A673 (cell line): ENCODE results near the gene SP8. TPM values are rescaled to one million over a fixed set of nuclear protein-coding genes. Genes with fewer than 3 reads are reported as not detected.

ENCODE experiments used
- BruUV-seq: library from RNA; stranded (reverse); fragments of 400-500 nt; replicated peaks from 2 replicates; lab custom pipeline; 2021; lab: Mats Ljungman, UMichigan
- CTCF ChIA-PET: fragments of 300-600 bp; sonication (Branson Sonifier 250); formaldehyde crosslinking; loops from one replicate; lab custom pipeline; 2022; ENCODE audit warnings: antibody characterized with exemption; lab: Charles Lee
- POLR2A ChIA-PET: fragments of 300-600 bp; sonication (Branson Sonifier 250); formaldehyde crosslinking; loops from one replicate; lab custom pipeline; 2022; ENCODE audit warnings: antibody characterized with exemption; ENCODE audit not compliant: low non-redundant PET; lab: Charles Lee
- DNase-seq: peaks from one replicate; pipeline ENCODE4 v3.0.0-alpha.2; 2015; ENCODE audit warnings: low spot score
- H3K27ac ChIP-seq: fragments of 200-600 bp; sonication (generic); 2 replicates; pipeline ENCODE4 v1.5.1; 2016; ENCODE audit warnings: mixed run types, low read depth, mild to moderate bottlenecking, mixed read lengths, antibody characterized with exemption, low read length; ENCODE audit not compliant: poor library complexity, severe bottlenecking
- H3K27me3 ChIP-seq: fragments of 200-600 bp; sonication (generic); replicated peaks from 2 replicates; pipeline ENCODE4 v1.6.1; 2017; ENCODE audit warnings: mixed run types, low read depth, mild to moderate bottlenecking, mixed read lengths, antibody characterized with exemption, low read length; ENCODE audit not compliant: insufficient read depth, poor library complexity
- H3K36me3 ChIP-seq: fragments of 200-600 bp; sonication (generic); 2 replicates; pipeline ENCODE4 v1.6.1; 2016; ENCODE audit warnings: mixed run types, mild to moderate bottlenecking, mixed read lengths, antibody characterized with exemption, low read length; ENCODE audit not compliant: insufficient read depth, poor library complexity, severe bottlenecking
- H3K4me1 ChIP-seq: fragments of 200-600 bp; sonication (generic); 2 replicates; pipeline ENCODE4 v1.6.1; 2017; ENCODE audit warnings: mixed run types, mild to moderate bottlenecking, mixed read lengths, antibody characterized with exemption, low read length; ENCODE audit not compliant: insufficient read depth, poor library complexity, severe bottlenecking
- H3K4me3 ChIP-seq: fragments of 200-600 bp; sonication (generic); 2 replicates; pipeline ENCODE4 v1.5.1; 2016; ENCODE audit warnings: low read depth, mixed run types, mild to moderate bottlenecking, mixed read lengths, low read length; ENCODE audit not compliant: poor library complexity, severe bottlenecking
- H3K9me3 ChIP-seq: fragments of 200-600 bp; sonication (generic); 2 replicates; pipeline ENCODE4 v1.6.1; 2016; ENCODE audit warnings: mixed run types, low read depth, mild to moderate bottlenecking, mixed read lengths, antibody characterized with exemption, low read length; ENCODE audit not compliant: poor library complexity, severe bottlenecking
- EZH2 ChIP-seq: fragments of 200-600 bp; sonication (generic); IDR thresholded peaks from 2 replicates; pipeline ENCODE4 v1.6.1; 2017; ENCODE audit warnings: borderline replicate concordance, low read depth, mild to moderate bottlenecking, mixed read lengths, antibody characterized with exemption, low read length; ENCODE audit not compliant: poor library complexity, severe bottlenecking
- intact Hi-C: fragments of 100-400 bp; cut with micrococcal nuclease; formaldehyde crosslinking; loops from one replicate; pipeline ENCODE4 v1.10.0; 2022; ENCODE audit not compliant: unreplicated experiment
- total RNA-seq: library from RNA; stranded (reverse); gene quantifications from 2 replicates; pipeline ENCODE4 v1.2.3, GENCODE V29; 2021
- TF ChIP-seq, protein P1 (sequence below): fragments of 300-800, 200-600 bp; sonication (generic); conservative IDR thresholded peaks from 2 replicates; pipeline ENCODE4 v1.5.1; 2017; ENCODE audit warnings: low read depth, mild to moderate bottlenecking, antibody characterized with exemption, low read length, moderate library complexity, mixed read lengths

Gene SP8
- total RNA-seq, 1 experiment from 2014 or later = not detected

DNA sequence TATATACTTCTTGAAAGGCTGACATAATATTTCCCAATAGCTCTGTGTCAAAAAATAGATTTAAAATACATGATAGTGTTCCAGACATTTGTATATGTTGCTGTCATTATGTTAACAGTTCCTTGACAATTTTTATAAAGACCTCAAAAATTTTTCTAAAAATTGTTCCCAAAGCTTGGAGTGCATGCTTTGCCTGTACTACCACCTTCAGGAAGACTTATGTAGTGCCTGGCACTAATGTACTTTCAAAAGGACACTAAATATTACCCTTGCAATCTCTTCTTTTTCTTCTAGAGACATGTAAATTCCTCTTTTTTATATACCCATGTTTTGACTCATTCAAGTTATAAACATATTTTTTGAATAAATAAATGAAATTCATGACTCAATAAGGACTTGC is 48.0 kb upstream of the SP8 start:
- H3K27me3 ChIP-seq = peaks cover 34% of the 10 kb centered on the region
- CTCF ChIA-PET = no interaction called here
- TF ChIP-seq, protein P1, sequence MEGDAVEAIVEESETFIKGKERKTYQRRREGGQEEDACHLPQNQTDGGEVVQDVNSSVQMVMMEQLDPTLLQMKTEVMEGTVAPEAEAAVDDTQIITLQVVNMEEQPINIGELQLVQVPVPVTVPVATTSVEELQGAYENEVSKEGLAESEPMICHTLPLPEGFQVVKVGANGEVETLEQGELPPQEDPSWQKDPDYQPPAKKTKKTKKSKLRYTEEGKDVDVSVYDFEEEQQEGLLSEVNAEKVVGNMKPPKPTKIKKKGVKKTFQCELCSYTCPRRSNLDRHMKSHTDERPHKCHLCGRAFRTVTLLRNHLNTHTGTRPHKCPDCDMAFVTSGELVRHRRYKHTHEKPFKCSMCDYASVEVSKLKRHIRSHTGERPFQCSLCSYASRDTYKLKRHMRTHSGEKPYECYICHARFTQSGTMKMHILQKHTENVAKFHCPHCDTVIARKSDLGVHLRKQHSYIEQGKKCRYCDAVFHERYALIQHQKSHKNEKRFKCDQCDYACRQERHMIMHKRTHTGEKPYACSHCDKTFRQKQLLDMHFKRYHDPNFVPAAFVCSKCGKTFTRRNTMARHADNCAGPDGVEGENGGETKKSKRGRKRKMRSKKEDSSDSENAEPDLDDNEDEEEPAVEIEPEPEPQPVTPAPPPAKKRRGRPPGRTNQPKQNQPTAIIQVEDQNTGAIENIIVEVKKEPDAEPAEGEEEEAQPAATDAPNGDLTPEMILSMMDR = no peak; the same call in 1 of the 2 replicates
- no peak for TF ChIP-seq EZH2
- intact Hi-C loops = no loop called here
- no peaks in the 10 kb centered on the region for H3K36me3 ChIP-seq
- no peaks in the 10 kb centered on the region for H3K9me3 ChIP-seq
- no TSS peak for BruUV-seq
- no peak overlapping the region for H3K4me3 ChIP-seq
- POLR2A ChIA-PET = no interaction called here
- DNase-seq = no peak
- H3K4me1 ChIP-seq = no peaks in the 10 kb centered on the region
- no peak overlapping the region for H3K27ac ChIP-seq

- H3K36me3 ChIP-seq = no peaks in the 10 kb centered on the region
- no peaks in the 10 kb centered on the region for H3K9me3 ChIP-seq
- intact Hi-C loops = no loop called here
- CTCF ChIA-PET = no interaction called here
- H3K27ac ChIP-seq = no peak overlapping the region
- H3K4me1 ChIP-seq = no peaks in the 10 kb centered on the region
- no TSS peak for BruUV-seq
- POLR2A ChIA-PET = no interaction called here
- no peak for DNase-seq
- peaks cover 38% of the 10 kb centered on the region for H3K27me3 ChIP-seq
- H3K4me3 ChIP-seq = no peak overlapping the region
- TF ChIP-seq, protein P1 = no peak
- TF ChIP-seq EZH2 = no peak
These were observed 45.3 kb upstream of the SP8 start for GRCh38 chr7:20831956-20832355.

- ChIA-PET CTCF (no interaction called here), POLR2A (no interaction called here)
- no TSS peak for BruUV-seq
- Histone ChIP-seq H3K27me3 (peaks cover 42% of the 10 kb centered on the region), H3K9me3 (no peaks in the 10 kb centered on the region), H3K36me3 (no peaks in the 10 kb centered on the region), H3K27ac (no peak overlapping the region), H3K4me1 (no peaks in the 10 kb centered on the region), H3K4me3 (no peak overlapping the region)
- no peak for DNase-seq
- intact Hi-C loops = no loop called here
- no peak for TF ChIP-seq EZH2
- TF ChIP-seq, protein P1 = no peak
These were observed 44.8 kb upstream of the SP8 start for GRCh38 chr7:20831451-20831850.
